ENCODE results near the gene COIL. TPM values are rescaled to one million over a fixed set of nuclear protein-coding genes. Genes with fewer than 3 reads are reported as not detected.
A peak's percentile ranks its signal among the peaks of the same experiment; 100 is the strongest.

COIL gene
- total and polyA plus RNA-seq, 2 of the 13 experiments (the other 11 are each of a cell fraction or from before 2014, with no cell fraction given) = 8.1 to 29.4 TPM

- TF ChIP-seq ZBED4 (CRISPR knock-in tag; IDR thresholded peaks at IDR 0.05; ENCODE audit: borderline replicate concordance) (peak; percentile 54), ASH2L (IDR thresholded peaks at IDR 0.05; ENCODE audit: insufficient read length, low read depth, low read length) (peak; percentile 99), PHF20 (CRISPR knock-in tag; IDR thresholded peaks at IDR 0.05) (peak; percentile 85), ZNF546 (CRISPR knock-in tag; conservative IDR thresholded peaks at IDR 0.05) (peak; percentile 94), AKNA (CRISPR knock-in tag; IDR thresholded peaks at IDR 0.05; ENCODE audit: borderline replicate concordance) (peak; percentile 69; the same call in 1 of the 2 replicates), ZNF276 (CRISPR knock-in tag; IDR thresholded peaks at IDR 0.05; ENCODE audit: low read depth) (no peak), ZNF326 (CRISPR knock-in tag; IDR thresholded peaks at IDR 0.05; ENCODE audit: borderline replicate concordance) (no peak), ATF2 (CRISPR knock-in tag; IDR thresholded peaks at IDR 0.05) (peak; percentile 15; the same call in 1 of the 2 replicates), KLF12 (CRISPR knock-in tag; IDR thresholded peaks at IDR 0.05; ENCODE audit: borderline replicate concordance) (peak; percentile 53), DDIT3 (CRISPR knock-in tag; IDR thresholded peaks at IDR 0.05) (no peak), ZBTB3 (CRISPR knock-in tag; IDR thresholded peaks at IDR 0.05; ENCODE audit: borderline replicate concordance, low read depth) (no peak), SP1 (IDR thresholded peaks at IDR 0.05) (no peak), SP1 (CRISPR knock-in tag; IDR thresholded peaks at IDR 0.05) (peak; percentile 65), KLF16 (CRISPR knock-in tag; IDR thresholded peaks at IDR 0.05) (peak; percentile 30 to 86; a peak in 3 of 4 replicates), ELF1 (CRISPR knock-in tag; IDR thresholded peaks at IDR 0.05) (peak; percentile 43)
Measured at GRCh38 chr17:56913867-56914580, 46.8 kb downstream of the COIL start, which contains the start of gene TRIM25 (continued).
